Measurements from ENCODE around the gene KCNAB1.
"Not testable (repeated sequence)": the region's sequence is repeated elsewhere in the genome, so short reads cannot be mapped to it uniquely, and the experiment has no call there.

DNA sequence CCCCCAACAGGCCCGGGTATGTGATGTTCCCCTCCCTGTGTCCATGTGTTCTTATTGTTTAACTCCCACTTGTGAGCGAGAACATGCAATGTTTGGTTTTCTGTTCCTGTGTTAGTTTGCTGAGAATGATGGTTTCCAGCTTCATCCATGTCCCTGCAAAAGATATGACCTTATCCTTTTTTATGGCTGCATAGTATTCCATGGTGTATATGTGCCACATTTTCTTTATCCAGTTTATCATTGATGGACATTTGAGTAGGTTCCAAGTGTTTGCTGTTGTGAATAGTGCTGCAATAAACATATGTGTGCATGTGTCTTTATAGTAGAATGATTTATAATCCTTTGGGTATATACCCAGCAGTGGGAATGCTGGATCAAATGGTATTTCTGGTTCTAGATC is 74.6 kb downstream of the KCNAB1 start:
- TF ChIP-seq, protein P1, sequence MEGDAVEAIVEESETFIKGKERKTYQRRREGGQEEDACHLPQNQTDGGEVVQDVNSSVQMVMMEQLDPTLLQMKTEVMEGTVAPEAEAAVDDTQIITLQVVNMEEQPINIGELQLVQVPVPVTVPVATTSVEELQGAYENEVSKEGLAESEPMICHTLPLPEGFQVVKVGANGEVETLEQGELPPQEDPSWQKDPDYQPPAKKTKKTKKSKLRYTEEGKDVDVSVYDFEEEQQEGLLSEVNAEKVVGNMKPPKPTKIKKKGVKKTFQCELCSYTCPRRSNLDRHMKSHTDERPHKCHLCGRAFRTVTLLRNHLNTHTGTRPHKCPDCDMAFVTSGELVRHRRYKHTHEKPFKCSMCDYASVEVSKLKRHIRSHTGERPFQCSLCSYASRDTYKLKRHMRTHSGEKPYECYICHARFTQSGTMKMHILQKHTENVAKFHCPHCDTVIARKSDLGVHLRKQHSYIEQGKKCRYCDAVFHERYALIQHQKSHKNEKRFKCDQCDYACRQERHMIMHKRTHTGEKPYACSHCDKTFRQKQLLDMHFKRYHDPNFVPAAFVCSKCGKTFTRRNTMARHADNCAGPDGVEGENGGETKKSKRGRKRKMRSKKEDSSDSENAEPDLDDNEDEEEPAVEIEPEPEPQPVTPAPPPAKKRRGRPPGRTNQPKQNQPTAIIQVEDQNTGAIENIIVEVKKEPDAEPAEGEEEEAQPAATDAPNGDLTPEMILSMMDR (conservative IDR thresholded peaks at IDR 0.05; ENCODE audit: low read length) = not testable (repeated sequence)
- TF ChIP-seq EZH2phosphoT487 (IDR thresholded peaks at IDR 0.05; ENCODE audit: borderline replicate concordance) = not testable (repeated sequence)

All from Loucy (cell line).